Prostate gland (tissue), 2 donors: ENCODE results near the gene CDY2A.
"Not testable (repeated sequence)": the region's sequence is repeated elsewhere in the genome, so short reads cannot be mapped to it uniquely, and the experiment has no call there.

Source experiments
- CTCF ChIP-seq, 4 experiments: fragments of 200-600 bp in 2 of 4; fragments of 450-650 bp in 2 of 4; sonication (generic) in 2 of 4; IDR thresholded peaks; 1 replicate in 3 of 4; 2 replicates in 1 of 4; pipeline ENCODE4 v1.5.1; 2016 to 2019; ENCODE audit warnings: antibody characterized with exemption in 4 of 4, mild to moderate bottlenecking in 2 of 4, moderate library complexity in 2 of 4
- POLR2A ChIP-seq: fragments of 450-650 bp; IDR thresholded peaks from one replicate; pipeline ENCODE4 v1.6.1; 2016; ENCODE audit warnings: antibody characterized with exemption, mild to moderate bottlenecking
- POLR2AphosphoS5 ChIP-seq: sonication (generic); formaldehyde crosslinking; IDR thresholded peaks from one replicate; pipeline ENCODE4 v1.6.1; 2017; ENCODE audit warnings: antibody characterized with exemption

- not testable (repeated sequence) for TF ChIP-seq CTCF (IDR thresholded peaks at IDR 0.05); POLR2A; POLR2AphosphoS5
These were observed 19.4 kb downstream of the CDY2A start for GRCh38 chrY:18044990-18045389.
